Posterior vena cava (tissue), 2 donors: ENCODE measurements around the gene FBXO9. TPM values are rescaled to one million over a fixed set of nuclear protein-coding genes. Genes with fewer than 3 reads are reported as not detected.

ENCODE experiments used
- DNase-seq: peaks from one replicate; pipeline ENCODE4 v3.0.0-alpha.2; 2020; ENCODE audit warnings: low spot score
- intact Hi-C, 2 donors: fragments of 100-400 bp; cut with DNase I; formaldehyde crosslinking; loops; one replicate each; pipeline versions ENCODE4 v1.14.1 to v1.14.2; 2022 to 2023
- total RNA-seq, 2 donors: library from RNA; stranded (reverse); fragmentation: NEBNext Ultra II Directional; extraction: Animal tissue kit (Norgen Biotek cat#: 25700); gene quantifications; one replicate each; pipeline ENCODE4 v1.2.1, GENCODE V29; 2021
- donor health status: DM: yes; HTN: yes; CAD: no.
- donor health status: DM: yes; HTN: yes; CAD: no.

Gene FBXO9
- total RNA-seq, 2 donors from 2014 or later, result 99.5 to 126 TPM

DNA sequence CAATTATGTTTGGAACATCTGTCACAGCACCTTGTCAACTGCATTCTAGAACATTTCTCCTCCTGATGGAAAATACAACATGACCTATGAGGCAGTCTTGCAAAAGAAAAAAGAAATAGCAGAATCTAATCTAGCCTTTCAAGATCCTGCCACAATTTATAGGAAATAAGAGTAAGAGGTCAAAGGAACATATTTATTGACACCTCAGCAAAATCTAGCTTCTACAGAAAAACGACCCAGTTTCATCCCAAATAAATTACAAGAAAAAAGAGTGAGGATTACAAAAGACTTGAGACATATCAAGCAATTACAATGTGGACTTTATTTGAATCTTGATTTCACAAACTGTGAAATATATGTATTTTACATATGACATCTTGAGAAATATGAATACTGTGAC is 4.2 kb downstream of the FBXO9 start:
- no peak for DNase-seq
- intact Hi-C loops, result no loop called here

- intact Hi-C loops, result no loop called here
- no peak for DNase-seq
Observed at GRCh38 chr6:53070806-53071205, 5.6 kb downstream of the FBXO9 start.

- intact Hi-C loops, result no loop called here
- no peak for DNase-seq
Observed at GRCh38 chr6:53074347-53074746, 9.1 kb downstream of the FBXO9 start.

- intact Hi-C loops, result no loop called here
- DNase-seq, result no peak
Observed at GRCh38 chr6:53080813-53081212, 15.6 kb downstream of the FBXO9 start.

DNA sequence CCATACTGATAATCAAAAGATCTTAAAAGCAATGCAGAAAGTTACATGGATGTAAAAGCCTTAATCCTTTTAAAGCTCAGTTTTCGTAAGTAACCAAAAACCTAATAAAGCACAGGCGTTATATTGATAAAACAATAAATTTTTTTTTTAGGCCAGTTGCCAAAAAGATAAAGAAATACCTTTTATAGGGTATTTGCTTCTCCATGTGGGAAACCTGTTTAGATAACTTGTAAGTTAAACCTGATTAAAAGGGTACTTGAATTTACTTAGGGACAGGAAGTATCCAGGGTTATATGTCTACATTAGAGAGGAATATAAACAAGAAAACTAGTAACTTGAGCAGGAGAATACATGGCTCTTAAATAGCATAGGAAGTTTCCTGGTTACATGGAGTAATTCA is 21.1 kb downstream of the FBXO9 start:
- intact Hi-C loops, result no loop called here
- DNase-seq, result no peak

DNA sequence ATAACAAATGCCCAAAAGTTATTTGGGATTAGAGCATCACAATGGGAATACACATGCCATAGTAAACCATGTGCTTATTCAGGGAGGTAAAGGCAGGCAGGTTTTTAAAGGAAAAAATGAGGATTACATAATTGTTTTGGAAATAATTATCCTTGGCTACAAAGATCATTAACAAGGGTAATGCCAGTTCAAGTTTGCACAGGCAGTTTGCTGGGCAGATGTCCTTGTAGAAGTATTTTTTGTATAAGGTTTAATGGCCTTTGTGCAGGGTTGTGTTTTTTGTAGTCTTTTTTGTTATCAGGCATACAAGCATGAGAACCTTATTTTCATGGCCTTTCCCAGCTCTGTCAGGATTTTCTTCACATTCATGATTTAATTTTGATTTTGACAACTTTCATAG is 24.7 kb downstream of the FBXO9 start:
- no peak for DNase-seq
- intact Hi-C loops, result no loop called here

- intact Hi-C loops, result no loop called here
- no peak for DNase-seq
Observed at GRCh38 chr6:53090576-53090975, 25.4 kb downstream of the FBXO9 start.

DNA sequence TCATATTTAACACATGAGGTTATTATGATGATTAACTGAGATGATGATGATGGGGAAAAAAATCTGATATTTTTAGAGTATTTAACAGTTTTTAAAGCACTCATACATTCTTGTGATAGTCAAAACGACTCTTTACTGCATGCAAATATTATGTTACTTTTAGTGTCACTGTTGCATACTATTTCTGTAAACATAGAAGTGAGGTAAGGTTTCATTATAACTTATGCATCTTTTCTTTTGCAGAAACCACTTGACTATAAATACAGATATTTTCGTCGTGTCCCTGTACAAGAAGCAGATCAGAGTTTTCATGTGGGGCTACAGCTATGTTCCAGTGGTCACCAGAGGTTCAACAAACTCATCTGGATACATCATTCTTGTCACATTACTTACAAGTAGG is 30.1 kb downstream of the FBXO9 start:
- DNase-seq, result no peak
- intact Hi-C loops, result no loop called here

- intact Hi-C loops, result no loop called here
- no peak for DNase-seq
Observed at GRCh38 chr6:53095716-53096115, 30.5 kb downstream of the FBXO9 start.

- no peak for DNase-seq
Observed at GRCh38 chr6:53100561-53100960, 35.4 kb downstream of the FBXO9 start.

DNA sequence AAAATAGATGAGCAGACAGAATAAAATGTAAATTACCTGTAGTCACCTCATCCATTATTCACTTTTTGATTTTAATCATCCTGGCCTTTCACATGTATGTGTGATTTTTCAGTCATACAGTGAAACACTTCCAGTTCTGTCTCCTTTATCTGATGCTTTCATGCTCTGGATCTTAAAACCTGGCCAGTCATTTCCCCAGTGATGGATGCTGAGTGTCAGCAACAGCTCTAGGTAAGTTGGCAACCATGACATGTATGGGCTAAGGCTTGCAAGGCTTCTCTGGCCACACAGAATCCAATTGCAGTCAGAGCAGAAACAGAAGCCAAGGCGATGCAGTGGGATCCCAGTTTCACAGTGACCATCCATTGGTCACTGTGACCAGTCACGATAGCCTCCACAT is 35.8 kb downstream of the FBXO9 start:
- no peak for DNase-seq
- intact Hi-C loops, result no loop called here

More at GRCh38 chr6:53100561-53100960, 35.4 kb downstream of the FBXO9 start:
- intact Hi-C loops, result no loop called here

- DNase-seq, result no peak
- intact Hi-C loops, result no loop called here
Observed at GRCh38 chr6:53103993-53104675, 38.9 kb downstream of the FBXO9 start.

GRCh38 chr6:53104916-53105315 is 39.7 kb downstream of the FBXO9 start:
- intact Hi-C loops, result no loop called here
- no peak for DNase-seq

- intact Hi-C loops, result no loop called here
- no peak for DNase-seq
Observed at GRCh38 chr6:53107091-53107490, 41.9 kb downstream of the FBXO9 start.

- intact Hi-C loops, result no loop called here
- DNase-seq, result no peak
Observed at GRCh38 chr6:53109612-53110011, 44.4 kb downstream of the FBXO9 start.

DNA sequence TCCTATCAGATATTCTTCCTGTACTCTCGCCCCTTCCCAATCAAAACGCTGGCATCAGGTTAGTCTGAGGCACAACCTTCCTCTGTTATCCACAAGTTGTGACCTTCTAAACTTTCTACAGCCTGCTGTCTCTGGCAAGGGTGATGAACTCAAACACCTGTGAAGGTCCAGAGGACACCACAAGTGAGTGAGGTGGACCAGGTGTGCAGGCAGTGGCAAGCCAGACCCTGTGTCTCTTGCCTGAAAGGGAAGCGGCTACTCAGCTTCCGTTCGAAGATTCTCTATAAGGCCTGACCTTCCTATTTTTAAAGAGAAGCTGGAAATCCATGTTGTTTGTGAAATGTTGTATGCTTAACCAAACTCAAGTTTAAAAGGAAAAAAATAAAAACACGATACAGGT is 46.7 kb downstream of the FBXO9 start:
- DNase-seq, result no peak
- intact Hi-C loops, result no loop called here

DNA sequence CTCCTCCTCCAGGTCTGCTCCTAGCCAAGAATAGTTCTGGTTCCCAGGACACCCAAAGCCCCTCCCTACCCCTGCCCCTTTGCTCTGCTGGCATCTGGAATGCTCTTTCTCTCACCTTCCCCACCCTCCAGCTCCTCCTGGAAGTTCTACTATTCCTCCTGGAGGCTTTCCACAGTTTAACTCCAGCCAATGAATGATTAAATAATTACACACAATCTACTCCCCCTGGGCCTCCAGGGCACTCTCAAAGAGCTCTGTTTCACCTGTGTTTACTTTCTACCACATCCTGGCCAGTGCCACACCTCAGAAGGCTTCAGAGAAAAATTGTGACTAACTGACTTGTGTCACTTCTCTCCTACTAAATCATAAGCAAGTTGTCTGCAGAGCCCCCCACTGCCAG is 47.2 kb downstream of the FBXO9 start:
- DNase-seq, result no peak
- intact Hi-C loops, result no loop called here

GRCh38 chr6:53112871-53113270 is 47.7 kb downstream of the FBXO9 start:
- no peak for DNase-seq
- intact Hi-C loops, result no loop called here

- intact Hi-C loops, result no loop called here
- no peak for DNase-seq
Observed at GRCh38 chr6:53113742-53114141, 48.5 kb downstream of the FBXO9 start.

DNA sequence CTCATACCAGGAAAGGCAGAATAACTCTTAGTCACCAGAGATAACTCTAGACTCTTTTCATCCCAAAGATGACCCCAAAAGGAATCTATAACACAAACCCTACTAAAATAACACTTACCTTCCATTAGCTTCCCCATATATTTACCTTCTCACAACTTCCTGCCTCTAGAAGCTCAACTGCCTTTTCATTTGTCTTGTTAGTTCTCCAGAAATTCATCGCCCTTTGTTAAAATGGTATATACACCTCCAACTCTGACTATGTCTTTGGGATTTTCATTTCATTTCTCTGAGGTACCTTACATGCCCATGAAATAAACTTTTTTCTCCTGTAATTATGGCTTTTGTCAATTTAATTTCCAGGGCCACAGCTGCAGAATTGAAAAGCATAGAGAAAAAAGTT is 49.9 kb downstream of the FBXO9 start:
- no peak for DNase-seq
- intact Hi-C loops, result no loop called here

DNA sequence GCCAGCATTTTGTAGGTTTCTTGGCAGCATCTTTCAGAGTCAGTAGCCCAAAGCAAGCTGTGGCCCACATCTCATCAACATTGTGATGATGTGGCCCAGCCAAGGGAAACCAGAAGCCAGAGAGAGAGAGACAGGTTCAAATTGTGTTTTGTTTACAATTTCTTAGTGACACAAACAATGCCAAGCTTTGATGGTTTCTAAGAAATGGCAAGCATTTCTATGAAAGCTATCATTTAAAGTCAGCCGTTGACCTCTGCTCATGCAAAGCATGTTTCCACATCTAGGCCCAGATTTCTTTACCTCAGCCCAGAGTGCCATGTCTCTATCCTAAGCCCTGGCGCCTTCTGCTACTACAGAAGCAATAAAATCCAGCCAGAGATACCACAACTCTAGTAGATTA is 50.5 kb downstream of the FBXO9 start:
- intact Hi-C loops, result no loop called here
- no peak for DNase-seq

DNA sequence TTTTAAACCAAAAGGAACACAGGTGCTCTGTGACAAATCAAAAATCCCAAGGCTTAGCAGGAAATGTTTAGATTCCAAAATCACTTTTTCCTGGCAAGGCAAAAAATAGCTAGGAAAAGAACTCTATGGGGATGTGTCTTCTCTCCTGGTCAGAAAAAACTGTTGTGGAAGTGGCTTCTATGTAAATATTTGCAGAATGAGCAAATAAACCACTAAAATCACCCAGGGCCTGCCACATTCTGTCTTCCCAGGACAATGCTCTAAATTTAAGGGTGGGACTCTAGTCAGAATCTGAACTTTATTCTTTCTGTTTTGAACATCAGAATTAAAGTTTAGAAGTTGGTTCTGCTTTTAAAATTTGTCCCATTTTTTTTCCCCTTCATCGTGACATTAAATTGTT is 54.1 kb downstream of the FBXO9 start:
- intact Hi-C loops, result no loop called here
- no peak for DNase-seq
